NCI-H2227 (cell line): ENCODE data around the gene FBXW11.
A peak's percentile ranks its signal among the peaks of the same experiment; 100 is the strongest.
"Not testable (repeated sequence)": the region's sequence is repeated elsewhere in the genome, so short reads cannot be mapped to it uniquely, and the experiment has no call there.

Experiments
- DNase-seq: peaks from one replicate; lab custom pipeline; 2025; ENCODE audit not compliant: unreplicated experiment; lab: John Stamatoyannopoulos, UW

Gene FBXW11

DNA sequence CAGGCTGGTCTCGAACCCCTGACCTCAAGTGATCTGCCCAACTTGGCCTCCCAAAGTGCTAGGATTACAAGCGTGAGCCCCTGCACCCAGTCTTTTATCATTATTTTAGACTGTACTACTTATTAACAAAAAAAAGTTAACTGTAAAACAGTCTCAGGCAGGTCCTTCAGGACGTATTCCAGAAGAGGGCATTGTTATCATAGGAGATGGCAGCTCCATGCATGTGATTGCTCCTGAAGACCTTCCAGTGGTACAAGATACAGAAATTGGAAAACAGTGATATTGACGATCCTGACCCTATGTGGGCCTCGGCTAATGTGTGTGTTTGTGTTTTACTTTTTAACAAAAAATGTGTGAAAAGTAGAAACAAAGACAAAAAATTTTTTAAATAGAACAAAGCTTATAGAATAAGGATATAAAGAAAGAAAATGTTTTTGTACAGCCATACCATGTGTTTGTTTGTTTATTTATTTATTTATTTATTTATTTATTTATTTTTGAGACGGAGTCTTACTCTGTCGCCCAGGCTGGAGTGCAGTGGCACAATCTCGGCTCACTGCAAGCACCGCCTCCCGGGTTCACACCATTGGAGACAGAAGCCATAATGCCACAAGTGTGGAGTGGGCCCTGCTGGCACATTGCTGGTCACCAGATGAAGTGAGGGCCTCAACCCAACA lies 13.8 kb upstream of the FBXW11 start:
- DNase-seq = not testable (repeated sequence)

DNA sequence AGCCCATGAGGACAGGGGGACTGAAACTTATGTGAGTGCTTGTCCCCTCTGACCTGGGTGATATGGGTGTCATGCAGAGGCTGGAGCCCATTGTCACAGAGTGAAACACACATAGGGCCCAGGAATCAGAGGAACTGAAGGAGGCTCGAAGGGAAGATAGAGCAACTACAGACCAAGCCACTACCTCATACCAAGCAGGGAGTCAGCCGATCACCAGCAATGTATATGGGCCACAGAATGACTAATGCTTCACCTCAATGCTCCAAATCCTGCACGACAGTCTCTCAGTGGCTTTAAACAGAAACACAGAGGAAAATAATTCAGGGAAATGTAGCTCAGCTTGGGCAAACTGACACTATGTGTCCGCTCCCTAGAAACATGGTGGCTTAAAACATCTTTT lies 8.9 kb upstream of the FBXW11 start:
- DNase-seq = no peak

DNA sequence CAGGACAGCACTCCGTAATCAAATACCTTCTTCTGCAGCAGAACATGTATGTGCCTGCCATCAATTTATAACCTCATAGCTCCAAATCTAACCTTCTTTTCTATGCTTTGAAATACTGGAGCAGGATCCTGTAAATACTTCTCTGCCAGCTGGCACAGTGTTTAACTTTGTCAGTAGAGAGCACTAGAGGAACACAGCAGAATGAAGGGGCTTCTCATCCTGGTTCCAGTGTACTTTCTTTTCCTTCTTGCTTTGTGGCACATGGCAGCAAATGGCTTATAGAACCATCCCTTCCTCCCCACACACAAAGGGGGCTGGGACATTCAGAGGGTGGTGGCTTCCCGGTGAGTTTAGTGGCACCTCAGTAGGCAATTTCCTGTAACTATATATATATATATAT lies 3.8 kb upstream of the FBXW11 start:
- no peak for DNase-seq

DNA sequence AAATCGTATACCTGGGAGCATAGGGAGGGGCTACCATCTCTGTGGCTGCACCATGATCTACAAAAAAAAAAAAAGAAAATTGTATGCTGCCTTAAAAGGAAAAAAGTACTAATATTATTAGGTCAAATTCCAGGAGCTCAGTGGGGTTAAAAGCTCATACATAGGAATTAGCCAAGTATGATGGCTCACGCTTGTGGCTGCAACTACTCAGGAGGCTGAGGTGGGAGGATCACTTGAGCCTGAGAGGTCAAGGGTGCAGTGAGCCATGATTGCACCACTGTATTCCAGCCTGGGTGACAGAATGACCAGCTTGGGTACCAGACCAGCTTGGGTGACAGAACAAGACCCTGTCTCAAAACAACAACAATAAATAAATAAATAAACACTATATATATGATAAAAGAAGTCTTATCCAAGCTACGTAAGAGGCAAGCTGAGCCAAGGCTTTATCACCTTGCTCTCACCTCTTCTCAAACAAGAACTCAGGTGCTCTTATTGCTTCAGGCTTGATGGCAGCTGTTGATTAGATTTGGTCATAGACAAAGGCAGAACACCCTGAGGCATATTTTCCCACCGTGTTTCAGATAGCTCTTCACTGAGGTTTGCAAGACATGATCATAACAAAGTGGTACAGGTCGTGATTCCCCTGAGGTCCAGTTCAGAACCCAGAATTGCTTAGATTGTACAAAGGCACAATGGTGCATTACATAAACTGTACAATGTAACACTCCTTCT lies 3.3 kb upstream of the FBXW11 start:
- no peak for DNase-seq

DNA sequence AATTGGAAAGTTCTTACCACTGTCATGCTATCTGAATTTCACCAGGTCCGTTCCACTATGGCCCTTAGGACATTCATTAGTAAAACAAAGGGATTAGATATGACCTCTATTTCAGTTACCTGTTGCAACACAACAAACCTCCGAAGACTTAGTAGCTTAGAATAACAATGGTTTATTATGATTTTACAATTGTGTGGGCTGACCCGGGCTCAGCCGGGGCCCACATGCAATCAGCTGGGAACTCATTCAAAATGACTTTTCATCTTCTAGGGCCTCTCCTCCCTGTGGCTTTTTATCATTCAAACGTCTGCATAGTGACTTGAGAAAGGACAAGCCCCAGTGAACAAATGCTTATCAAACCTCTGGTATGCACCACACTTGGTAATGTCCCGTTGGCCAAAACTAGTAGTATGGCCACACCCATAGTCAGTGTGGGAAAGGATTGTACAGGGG lies 2.3 kb upstream of the FBXW11 start:
- DNase-seq = no peak

DNA sequence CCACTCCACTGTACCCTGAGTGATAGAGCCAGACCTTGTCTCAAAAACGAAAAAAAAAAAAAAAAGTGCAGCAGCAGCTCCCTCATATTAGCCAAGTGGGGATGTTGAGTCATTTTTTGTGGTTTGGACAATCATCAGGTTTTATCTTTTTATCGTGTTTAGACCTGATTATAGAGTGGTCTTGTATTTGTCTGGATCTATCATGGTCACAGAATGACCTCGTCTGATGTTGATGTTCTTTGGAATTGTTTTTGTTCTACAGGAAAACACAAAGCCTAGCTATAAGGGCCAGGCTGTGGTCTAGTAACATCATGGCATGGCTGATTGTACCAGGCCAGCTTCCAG lies 1.6 kb upstream of the FBXW11 start:
- no peak for DNase-seq

DNA sequence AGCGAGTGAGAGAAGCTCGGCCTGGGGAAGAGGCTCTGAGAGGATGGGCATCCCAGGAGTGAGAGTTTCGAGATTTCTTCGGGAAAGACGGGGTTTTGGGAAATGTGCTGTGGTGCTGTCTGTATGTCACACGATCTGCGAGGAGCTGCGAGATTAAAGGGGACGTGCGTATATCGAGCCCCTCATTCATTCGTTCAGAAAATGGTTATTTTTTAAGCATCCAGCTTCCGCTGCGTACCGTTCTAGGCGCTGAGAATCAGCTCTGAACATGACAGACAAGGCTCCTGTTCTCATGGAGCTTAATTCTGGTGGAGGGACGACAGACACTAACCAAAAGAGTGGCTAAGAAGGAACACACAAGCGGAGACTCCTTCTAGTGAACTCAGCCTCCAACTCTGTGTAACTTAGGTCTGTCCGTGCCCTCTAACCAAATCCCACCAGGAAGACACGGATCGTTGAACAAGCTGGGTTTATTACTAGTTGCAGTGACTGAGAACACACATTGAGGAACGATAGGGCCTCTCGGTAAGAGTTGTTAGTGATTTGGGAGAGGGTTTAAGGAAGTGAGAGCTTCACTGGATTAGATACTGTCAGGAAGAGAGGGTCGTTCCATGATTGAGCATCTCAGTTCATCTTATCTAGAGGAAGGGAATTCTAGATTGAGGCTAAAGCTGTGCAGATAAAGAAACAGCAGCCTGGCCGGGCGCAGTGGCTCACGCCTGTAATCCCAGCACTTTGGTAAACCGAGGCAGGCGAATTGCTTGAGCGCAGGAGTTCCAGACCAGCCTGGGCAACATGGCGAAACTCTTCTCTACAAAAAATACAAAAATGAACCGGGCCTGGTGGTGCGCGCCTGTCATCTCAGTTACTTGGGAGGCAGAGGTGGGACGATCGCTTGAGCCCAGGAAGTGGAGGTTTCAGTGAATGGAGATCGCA lies 1.0 kb upstream of the FBXW11 start:
- peak; percentile 39 for DNase-seq

DNA sequence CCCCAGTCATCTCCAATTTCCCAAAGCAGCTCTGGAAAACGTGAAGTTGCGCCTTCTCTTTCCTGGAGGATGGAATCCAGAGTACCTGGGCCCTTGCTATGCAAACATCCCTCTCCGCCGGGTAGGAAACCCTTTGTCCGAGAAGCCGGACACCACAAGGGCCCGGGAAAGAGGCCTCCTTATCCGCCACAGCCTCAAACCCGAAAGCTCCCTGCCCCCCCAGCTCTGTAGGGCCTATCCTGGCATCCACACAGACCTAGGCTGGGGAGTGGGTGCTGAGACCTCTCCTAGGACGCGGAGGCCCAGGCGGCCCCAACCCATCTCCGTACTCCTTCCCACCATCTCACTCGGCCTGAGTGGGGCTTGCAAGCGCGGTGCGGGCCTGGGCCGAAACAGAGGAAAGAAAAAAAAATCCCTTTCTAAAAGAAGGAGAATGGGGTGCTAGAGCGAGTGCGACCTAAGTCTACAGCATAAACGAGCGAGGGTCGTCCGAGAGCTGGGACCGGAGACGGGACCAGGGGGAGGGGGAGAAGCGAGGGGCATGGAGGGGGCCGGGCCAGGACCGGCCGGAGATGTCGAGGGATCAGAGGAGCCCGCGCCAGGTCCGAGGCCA lies 624 bp downstream of the FBXW11 start:
- peak; percentile 22 for DNase-seq

DNA sequence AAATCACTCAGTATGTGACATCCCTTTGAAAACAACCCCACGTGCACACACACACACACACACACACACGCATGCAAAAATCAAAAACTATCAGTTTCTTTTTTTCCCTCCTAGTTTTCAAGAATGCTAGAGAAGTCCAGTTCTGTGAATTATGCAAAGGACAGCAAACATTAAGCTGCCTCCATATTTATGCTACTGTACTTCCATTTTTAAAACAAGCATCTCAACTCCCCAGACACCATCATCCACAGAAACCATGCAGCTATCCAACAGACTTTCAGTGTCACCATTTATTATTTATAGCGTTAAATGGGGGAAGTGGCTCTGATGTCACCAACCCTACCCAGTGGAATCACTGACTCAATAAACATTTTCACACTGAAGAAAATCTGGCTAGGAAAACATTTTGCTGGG lies 1.6 kb downstream of the FBXW11 start:
- DNase-seq = no peak

DNA sequence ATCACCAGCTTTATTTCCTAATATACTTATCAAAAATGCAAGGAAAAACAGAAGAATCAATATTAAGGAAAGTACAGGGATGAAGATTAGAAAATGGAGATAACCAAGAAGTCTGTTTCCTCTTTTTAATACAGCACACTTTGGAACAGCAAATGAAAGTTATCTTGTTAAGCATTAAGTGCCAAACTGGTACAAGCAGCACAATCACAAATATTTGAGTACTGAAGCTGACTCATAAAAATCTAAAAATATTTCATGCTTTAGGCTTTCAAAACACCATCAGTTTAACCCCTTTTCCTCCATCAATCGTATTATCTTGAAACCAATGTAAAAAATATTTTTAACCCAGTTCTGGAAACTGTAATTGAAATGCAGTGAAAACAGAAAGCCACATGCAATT lies 2.7 kb downstream of the FBXW11 start:
- DNase-seq = no peak

DNA sequence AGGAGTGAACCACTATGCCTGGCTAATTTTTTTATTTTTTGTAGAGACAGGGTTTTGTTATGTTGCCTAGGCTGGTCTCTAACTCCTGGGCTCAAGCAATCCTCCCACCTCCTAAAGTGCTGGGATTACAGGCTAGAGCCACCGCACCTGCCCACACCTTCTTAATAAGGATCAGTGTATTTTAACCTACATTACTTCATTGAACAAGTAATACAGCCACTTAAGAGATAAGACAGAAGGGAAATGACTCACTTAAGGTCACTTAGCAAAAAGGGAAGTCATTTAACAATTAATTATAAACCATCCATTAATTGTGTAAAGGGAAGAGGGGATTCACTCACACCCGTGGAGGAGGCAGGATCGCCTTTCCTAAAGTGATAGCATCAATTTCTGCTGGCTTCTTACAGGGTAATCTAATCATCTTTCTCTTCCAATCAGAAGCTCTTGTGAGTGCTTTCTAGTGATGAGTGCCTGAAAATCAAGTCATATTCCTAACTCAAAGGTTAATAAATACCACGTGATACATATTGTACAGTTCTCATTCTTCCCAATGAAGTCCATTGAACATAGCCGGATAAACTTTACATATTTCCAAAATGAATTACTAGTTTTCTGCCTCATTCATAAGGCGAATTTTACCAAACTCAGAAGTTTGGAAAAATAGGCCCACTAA lies 3.5 kb downstream of the FBXW11 start:
- DNase-seq = no peak

DNA sequence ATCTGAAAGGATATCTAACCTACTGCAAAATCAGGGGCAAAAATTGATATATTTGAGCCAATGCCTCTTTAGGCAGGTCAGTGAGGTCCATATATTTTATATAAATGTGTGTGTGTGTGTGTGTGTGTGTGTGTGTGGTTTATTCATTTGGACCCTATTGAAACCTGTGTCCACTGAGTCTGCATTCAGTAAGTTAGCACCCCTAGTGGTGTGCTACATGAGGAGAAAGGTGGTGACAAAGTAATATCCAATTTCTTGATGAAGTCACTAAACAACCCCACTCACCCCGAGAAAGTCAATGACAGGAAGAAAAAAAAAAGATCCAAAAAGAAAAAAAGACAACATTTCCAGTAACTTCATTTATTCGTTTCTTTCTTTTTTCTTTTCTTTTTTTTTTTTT lies 4.1 kb downstream of the FBXW11 start:
- DNase-seq = peak; percentile 2

DNA sequence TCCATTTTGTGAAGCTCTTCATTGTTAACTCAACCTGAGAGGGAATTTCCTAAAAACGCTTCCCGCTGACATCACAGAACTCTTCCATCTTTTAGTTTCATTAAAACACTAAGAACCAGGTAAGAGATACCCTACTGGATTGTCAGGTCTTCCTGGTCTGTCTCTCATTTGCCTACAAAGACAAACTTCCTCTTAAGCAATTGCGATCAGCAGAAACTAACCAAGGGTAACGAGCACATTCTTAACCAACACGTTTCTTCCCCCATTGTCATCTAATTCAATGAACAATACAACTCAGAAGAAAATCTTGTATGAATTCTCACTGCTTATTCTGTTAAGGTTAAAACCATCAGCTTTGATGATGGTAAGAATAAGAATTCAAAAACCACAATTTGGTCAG lies 6.6 kb downstream of the FBXW11 start:
- no peak for DNase-seq

DNA sequence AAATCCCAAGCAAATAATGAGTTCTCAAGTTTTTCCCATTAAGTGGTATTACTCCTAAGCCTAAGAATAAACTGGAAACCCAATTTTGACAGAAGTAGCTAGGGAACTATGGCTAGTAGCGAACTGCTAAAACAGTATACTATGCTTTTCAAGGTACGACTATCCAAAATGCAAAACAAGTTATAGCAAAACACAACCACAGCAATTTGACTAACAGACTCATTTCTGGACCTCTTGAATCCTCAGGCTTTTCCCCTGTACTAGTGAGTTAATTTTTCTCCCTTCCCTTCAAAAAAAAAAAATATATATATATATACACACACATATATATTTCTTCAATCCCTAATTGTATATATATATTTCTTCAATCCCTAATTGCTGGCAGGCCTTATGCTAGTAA lies 7.3 kb downstream of the FBXW11 start:
- no peak for DNase-seq

DNA sequence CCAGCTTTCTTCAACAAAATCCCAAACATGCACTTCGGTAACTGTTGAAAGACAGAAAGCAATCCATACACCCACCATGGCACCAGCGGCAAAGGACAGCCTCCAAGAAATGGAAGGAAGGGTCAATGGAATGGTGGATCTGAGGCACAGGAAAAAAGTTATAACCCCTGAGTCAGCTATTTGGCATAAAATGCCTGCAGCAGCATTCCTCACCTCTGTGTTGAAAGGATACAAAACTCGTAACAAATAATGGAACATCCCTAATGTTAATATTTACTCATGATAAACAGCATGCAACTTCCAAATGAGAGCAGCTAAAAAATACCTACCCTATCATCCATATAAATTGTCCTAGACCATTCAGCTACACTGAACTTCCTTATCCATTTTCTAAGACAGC lies 9.4 kb downstream of the FBXW11 start:
- DNase-seq = no peak

DNA sequence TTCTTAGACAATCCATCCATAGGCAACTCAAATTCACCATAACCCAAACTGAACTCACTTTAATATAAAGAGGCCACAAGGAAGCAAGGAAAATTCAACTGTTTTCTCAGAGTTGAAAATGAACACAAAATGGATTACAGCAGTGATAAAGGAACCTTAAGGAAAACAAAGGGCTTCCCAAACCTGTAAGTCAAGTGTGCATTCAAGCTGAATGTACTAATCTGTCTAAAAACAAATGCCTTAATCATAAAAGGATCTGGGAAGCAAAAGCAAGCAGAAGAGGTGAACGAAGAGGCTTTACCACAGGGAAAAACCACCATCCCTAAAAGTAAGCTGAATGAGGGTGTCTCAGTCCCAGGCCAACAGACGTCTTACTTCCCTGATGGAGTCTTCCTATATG lies 13.6 kb downstream of the FBXW11 start:
- no peak for DNase-seq

DNA sequence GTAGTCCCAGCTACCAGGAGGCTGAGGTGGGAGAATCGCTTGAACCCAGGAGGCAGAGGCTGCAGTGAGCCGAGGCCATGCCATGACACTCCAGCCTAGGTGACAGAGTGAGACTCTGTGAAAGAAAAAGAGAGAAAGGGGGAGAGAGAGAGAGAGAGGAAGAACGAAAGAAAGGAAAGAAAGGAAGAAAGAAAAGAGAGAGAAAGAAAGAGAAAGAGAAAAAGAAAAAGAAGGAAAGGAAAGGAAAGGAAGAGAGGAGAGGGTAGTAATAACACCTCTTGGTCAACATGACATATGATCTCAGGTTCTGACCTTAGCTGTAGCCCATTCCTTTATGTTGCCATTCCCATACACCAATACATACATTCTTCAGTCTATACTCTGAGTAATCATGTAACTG lies 14.1 kb downstream of the FBXW11 start:
- DNase-seq = no peak

DNA sequence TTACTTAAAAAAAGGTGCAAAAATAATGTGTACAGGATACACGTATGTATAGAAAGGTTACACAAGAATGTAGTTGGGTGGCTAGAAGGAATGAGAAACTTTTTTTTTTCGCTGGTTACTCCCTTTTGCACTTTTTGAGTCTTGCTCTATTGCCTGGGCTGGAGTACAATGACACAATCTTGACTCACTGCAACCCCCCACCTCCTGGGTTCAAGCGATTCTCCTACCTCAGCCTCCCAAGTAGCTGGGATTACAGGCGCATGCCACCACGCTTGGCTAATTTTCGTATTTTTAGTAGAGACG lies 15.8 kb downstream of the FBXW11 start:
- DNase-seq = no peak

DNA sequence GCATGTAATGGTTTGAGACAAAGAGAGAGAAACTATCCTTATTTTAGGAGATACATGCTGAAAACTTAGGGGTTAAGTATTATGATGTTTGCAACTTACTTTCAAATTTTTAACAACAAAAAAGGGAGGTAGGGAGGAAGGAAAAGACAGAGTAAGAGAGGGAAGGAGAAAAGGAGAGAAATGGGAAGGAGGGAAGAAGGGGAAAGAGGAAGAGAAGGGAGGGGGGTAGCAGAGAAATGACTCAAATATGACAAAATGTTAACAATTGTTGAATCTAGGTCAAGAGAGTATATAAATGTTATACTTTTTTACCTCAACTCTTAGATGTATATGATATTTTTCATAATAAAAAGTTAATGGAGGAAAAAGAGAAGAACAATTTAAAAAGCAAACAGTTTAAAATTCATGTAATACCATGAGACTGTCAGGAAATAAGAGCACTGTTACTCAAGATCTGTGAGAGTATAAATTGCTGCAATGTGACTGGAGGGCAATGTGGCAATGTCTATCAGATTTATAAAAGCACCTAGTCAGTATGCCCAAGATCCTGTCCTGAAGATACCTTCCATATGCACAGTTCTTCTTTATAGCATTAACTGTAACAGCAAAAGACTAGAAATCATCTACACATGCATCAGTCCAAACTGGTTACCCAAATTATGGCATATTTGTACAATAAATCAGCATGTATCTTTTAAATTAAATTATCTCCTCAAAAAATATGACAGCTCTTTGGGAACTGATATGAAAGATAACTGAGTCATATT lies 16.3 kb downstream of the FBXW11 start:
- DNase-seq = no peak

DNA sequence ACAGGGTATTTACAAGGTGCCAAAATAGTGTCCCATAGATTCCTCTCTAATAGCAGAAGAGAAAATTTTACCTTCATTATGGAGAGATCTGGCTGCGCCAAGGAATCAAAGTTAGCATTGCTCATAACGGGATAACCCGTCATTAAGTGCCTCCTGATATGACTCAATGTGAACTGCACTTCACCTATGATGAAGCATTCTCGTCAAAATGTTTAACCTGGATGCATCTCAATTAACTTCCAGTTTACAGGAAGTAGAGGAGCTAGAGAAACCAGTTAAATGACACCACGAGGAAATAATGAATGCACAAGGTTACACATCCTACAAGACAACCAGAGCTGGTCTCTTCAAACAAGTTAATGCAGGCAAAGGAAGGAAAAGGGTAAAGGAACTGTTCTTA lies 17.2 kb downstream of the FBXW11 start:
- DNase-seq = no peak
